ENCODE results near the gene CA5A. TPM values are rescaled to one million over a fixed set of nuclear protein-coding genes. Genes with fewer than 3 reads are reported as not detected.

Gene CA5A
- total and polyA plus RNA-seq, 2 of the 4 experiments (the other 2 are of a cell fraction) = not detected

DNA sequence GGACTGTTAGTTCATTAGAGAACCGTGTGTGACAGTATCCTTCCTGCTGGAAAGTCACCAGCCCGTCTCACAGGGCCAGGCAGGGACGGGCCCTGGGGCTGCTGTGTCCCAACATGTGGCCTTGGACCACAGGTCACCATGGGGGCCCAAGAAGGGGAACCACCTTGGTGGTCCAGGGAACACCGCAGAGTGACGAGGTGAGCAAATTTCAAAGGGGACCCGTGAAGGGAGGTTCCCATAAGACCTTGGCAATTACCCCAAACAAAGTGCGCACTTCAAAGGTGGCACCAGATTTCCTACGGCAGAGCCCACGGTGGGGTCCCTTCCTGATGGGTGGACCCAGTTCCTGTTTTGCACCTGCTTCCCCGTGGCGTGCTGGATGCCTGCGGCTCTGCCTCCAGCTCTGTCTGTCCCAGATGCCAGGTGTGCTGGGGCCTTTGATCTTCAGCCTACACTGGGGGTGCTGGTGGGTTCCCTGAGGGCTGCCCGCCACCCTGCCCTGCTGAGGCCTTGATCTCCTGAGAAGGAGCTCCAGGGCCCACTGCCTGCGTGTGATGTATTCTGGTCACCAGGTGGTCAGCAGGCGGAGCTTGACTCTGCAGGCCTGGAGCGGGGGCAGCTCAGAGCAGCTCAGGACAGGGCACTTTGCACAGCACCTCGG lies 94.0 kb downstream of the CA5A start:
- intact Hi-C loops (cut with micrococcal nuclease) = no loop called here
- Histone ChIP-seq H3K36me3 (ENCODE audit: control insufficient read depth, insufficient read depth, low read length) (peaks cover 73% of the 10 kb centered on the region), H3K9ac (ENCODE audit: low read depth, low read length) (no peak overlapping the region), H2BK15ac (ENCODE audit: low read depth, low read length) (no peak overlapping the region), H2AFZ (replicated peaks; ENCODE audit: low read length, poor library complexity) (no peak overlapping the region), H2AK5ac (ENCODE audit: low read depth, low read length) (no peak overlapping the region), H3K56ac (ENCODE audit: extremely low read depth, insufficient read depth, low read length) (no peak overlapping the region), H3K27me3 (ENCODE audit: control insufficient read depth, insufficient read depth, low read length) (no peaks in the 10 kb centered on the region), H3K9me3 (ENCODE audit: control insufficient read depth, insufficient read depth, low read length) (no peaks in the 10 kb centered on the region), H3K23ac (ENCODE audit: low read depth, low read length) (no peak overlapping the region), H3K18ac (ENCODE audit: low read depth, low read length) (no peak overlapping the region), H2BK120ac (ENCODE audit: low read depth, low read length) (no peak overlapping the region), H3K4me1 (ENCODE audit: control insufficient read depth, insufficient read depth, low read length) (no peaks in the 10 kb centered on the region), H3K27ac (ENCODE audit: insufficient read depth, low read length) (no peak overlapping the region), H3K79me1 (ENCODE audit: low read depth in 1 of 2, low read length in 2 of 2) (peaks cover 24 to 92% of the 10 kb centered on the region in 2 experiments), H3K14ac (replicated peaks; ENCODE audit: low read depth, low read length) (no peak overlapping the region), H3K4ac (ENCODE audit: low read depth, low read length) (no peak overlapping the region), H2BK20ac (ENCODE audit: low read depth, low read length) (no peak overlapping the region), H3K9me1 (ENCODE audit: insufficient read depth, low read length) (peaks cover 6% of the 10 kb centered on the region; the same call in 1 of the 2 replicates), H2AK9ac (replicated peaks; ENCODE audit: low read depth, low read length, poor library complexity) (no peak overlapping the region), H3K4me3 (ENCODE audit: insufficient read depth, low read depth, low read length) (no peak overlapping the region), H4K8ac (ENCODE audit: low read depth in 2 of 2, low read length in 2 of 2) (no peak overlapping the region), H3K4me2 (ENCODE audit: low read depth, low read length) (no peak overlapping the region), H4K20me1 (ENCODE audit: insufficient read depth, low read length) (peaks cover 85% of the 10 kb centered on the region), H4K91ac (ENCODE audit: insufficient read depth, low read depth, low read length) (no peak overlapping the region), H2BK5ac (ENCODE audit: low read depth, low read length, poor library complexity, severe bottlenecking) (no peak overlapping the region), H4K5ac (ENCODE audit: low read depth, low read length) (no peak overlapping the region)
- in situ Hi-C loops (cut with MboI; ENCODE audit: low sequenced_read_pairs) = no loop called here
- BruUV-seq (replicated peaks) = no TSS peak
- ChIA-PET POLR2A (ENCODE audit: unreplicated experiment) (no interaction called here), CTCF (no interaction called here)
- 87% methylated on average over 8 of the region's 17 CpGs; no CpG with 5 or more reads in 1 of the 2 experiments for WGBS, 2 experiments (ENCODE audit: extremely low coverage in 2 of 2, insufficient read length in 1 of 2)
- ATAC-seq (ENCODE audit: low read depth) (no peak), DNase-seq (no peak)
- dilution Hi-C loops (cut with HindIII; ENCODE audit: low sequenced_read_pairs, unreplicated experiment) = no loop called here
- TF ChIP-seq MAFK (IDR thresholded peaks at IDR 0.05; ENCODE audit: low read depth, low read length) = no peak

Data from IMR-90 (cell line).